ENCODE data around the gene SERPING1.

Gene SERPING1

DNA sequence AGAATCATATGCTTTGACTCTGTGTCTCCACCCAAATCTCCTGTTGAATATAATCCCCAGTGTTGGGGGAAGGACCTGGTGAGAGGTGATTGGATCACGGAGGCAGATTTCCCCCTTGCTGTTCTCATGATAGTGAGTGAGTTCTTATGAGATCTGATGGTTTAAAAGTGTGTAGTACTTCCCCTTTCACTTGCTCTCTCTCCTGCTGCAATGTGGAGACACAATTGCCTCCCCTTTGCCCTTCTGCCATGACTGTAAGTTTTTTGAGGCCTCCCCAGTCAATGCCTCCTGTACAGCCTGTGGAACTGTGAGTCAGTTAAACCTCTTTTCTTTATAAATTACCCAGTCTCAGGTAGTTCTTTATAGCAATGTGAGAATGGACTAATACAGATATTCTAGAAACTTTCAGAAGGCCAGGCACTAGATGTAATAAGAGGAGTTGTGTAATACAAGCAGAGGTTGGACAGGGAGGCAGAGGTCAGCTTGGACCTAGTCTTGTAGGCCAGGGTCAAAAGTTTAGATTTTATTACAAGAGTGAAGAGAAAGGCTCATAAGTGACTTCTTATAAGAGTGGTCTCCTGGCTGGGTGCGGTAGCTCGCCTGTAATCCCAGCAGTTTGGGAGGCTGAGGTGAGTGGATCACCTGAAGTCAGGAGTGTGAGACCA is 9.3 kb upstream of the SERPING1 start:
- in situ Hi-C loops (cut with MboI; ENCODE audit: low sequenced_read_pairs, unreplicated experiment) = no loop called here
- DNase-seq (ENCODE audit: low spot score) = no peak
- TF ChIP-seq, protein P1, sequence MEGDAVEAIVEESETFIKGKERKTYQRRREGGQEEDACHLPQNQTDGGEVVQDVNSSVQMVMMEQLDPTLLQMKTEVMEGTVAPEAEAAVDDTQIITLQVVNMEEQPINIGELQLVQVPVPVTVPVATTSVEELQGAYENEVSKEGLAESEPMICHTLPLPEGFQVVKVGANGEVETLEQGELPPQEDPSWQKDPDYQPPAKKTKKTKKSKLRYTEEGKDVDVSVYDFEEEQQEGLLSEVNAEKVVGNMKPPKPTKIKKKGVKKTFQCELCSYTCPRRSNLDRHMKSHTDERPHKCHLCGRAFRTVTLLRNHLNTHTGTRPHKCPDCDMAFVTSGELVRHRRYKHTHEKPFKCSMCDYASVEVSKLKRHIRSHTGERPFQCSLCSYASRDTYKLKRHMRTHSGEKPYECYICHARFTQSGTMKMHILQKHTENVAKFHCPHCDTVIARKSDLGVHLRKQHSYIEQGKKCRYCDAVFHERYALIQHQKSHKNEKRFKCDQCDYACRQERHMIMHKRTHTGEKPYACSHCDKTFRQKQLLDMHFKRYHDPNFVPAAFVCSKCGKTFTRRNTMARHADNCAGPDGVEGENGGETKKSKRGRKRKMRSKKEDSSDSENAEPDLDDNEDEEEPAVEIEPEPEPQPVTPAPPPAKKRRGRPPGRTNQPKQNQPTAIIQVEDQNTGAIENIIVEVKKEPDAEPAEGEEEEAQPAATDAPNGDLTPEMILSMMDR (IDR thresholded peaks at IDR 0.05; ENCODE audit: borderline replicate concordance, control extremely low read depth, extremely low read depth, insufficient read depth, missing control alignments) = no peak

DNA sequence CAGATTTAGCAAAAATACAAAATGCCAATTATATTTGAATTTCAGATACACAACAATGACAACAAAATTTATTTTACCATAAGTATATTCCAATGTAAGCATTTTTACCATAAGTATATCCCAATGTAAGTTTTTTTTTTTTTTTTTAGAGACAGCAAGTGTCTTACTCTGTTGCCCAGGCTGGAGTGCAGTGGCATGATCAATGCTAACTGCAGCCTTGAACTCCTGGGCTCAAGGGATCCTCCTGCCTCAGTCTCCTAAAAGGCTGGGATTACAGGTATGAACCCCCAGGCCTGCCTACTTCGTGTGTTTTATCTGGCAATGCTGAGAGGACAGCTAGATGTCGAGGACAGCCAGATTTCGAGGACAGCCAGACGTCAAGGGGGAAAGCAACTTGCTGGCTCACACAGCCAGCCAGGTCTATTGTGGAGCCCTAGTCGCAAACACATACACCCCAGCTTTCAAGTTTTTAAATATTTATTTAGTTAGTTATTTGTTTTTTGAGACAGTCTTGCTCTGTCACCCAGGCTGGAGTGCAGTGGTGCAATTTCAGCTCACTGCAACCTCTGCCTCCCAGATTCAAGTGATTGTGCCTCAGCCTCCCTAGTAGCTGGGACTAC is 1.1 kb upstream of the SERPING1 start:
- in situ Hi-C loops (cut with MboI; ENCODE audit: low sequenced_read_pairs, unreplicated experiment) = no loop called here
- no peak for DNase-seq (ENCODE audit: low spot score)
- TF ChIP-seq, protein P1 (IDR thresholded peaks at IDR 0.05; ENCODE audit: borderline replicate concordance, control extremely low read depth, extremely low read depth, insufficient read depth, missing control alignments) = no peak

DNA sequence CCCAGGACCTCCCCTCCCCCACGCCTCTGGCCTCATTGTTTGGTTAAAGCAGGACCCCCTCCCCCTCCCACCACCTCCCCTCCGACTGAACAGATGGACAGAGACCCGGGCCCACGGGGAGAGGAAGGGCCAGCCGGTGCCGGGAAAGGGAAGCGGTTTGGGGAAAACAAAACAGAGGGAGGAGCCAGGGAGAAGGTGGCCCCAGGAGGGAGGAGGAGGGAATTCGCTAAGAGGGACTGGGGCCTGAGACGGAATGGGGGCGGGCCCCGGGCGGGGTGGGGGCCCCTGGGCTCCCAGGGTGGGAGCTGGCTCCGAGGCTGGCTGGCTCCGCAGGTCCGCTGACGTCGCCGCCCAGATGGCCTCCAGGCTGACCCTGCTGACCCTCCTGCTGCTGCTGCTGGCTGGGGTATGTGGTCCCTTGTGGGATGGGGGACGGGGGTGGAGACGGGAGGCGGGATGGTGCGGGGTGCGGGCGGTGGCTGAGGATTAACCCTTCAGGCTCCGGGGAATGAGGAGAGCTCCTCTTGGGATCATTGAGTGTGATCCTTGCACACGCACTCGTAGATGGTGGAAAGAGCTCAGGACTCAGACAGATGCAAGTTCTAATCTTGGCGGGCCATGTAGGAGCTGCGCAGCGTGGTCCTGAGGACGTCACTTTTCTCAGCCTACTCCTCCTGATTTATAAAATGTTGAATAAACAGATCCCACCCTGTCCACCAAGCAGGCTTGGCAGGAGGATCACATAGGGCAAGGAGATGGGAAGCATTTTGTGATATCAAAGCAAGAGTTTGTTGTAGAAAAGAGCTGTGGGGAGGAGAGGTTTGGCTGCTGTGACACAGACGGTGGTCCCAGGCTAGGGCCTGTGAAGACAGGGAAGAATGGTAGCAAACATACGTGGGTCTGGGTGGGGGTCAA is 688 bp downstream of the SERPING1 start:
- in situ Hi-C loops (cut with MboI; ENCODE audit: low sequenced_read_pairs, unreplicated experiment) = no loop called here

GRCh38 chr11:57598831-57599155 is 1.3 kb downstream of the SERPING1 start:
- in situ Hi-C loops (cut with MboI; ENCODE audit: low sequenced_read_pairs, unreplicated experiment) = no loop called here
- TF ChIP-seq, protein P1 (IDR thresholded peaks at IDR 0.05; ENCODE audit: borderline replicate concordance, control extremely low read depth, extremely low read depth, insufficient read depth, missing control alignments) = no peak
- DNase-seq (ENCODE audit: low spot score) = no peak

More for the DNA sequence above, 688 bp downstream of the SERPING1 start:
- DNase-seq (ENCODE audit: low spot score) = no peak
- TF ChIP-seq, protein P1 (IDR thresholded peaks at IDR 0.05; ENCODE audit: borderline replicate concordance, control extremely low read depth, extremely low read depth, insufficient read depth, missing control alignments) = no peak

DNA sequence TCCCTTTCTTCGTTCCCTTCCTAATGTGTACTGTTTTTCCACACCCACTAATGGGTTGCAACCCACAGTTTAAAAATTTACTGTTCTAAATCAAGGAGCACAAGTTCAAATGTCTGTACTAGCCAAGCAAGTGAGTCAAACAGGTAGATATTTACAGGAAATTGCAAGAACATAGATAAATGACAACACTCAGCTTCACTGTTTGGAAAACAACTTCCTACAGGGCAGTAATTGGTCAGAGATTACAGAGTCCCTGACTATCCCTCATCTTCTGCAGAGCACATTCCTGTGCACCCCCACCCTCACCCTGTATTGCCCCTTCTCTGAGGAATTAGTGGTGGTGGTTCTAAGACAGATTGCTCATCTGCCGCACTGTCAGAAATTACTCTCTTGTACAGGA is 1.9 kb downstream of the SERPING1 start:
- in situ Hi-C loops (cut with MboI; ENCODE audit: low sequenced_read_pairs, unreplicated experiment) = no loop called here
- TF ChIP-seq, protein P1 (IDR thresholded peaks at IDR 0.05; ENCODE audit: borderline replicate concordance, control extremely low read depth, extremely low read depth, insufficient read depth, missing control alignments) = no peak

GRCh38 chr11:57601297-57601696 is 3.8 kb downstream of the SERPING1 start:
- in situ Hi-C loops (cut with MboI; ENCODE audit: low sequenced_read_pairs, unreplicated experiment) = no loop called here
- DNase-seq (ENCODE audit: low spot score) = no peak
- TF ChIP-seq, protein P1 (IDR thresholded peaks at IDR 0.05; ENCODE audit: borderline replicate concordance, control extremely low read depth, extremely low read depth, insufficient read depth, missing control alignments) = no peak

More for the DNA sequence above, 1.9 kb downstream of the SERPING1 start:
- no peak for DNase-seq (ENCODE audit: low spot score)

Data from GM13976 (cell line).